ENCODE measurements around the gene FCN2. TPM values are rescaled to one million over a fixed set of nuclear protein-coding genes. Genes with fewer than 3 reads are reported as not detected.

Gene FCN2
- total and polyA plus RNA-seq, 2 experiments from 2014 or later, result not detected

DNA sequence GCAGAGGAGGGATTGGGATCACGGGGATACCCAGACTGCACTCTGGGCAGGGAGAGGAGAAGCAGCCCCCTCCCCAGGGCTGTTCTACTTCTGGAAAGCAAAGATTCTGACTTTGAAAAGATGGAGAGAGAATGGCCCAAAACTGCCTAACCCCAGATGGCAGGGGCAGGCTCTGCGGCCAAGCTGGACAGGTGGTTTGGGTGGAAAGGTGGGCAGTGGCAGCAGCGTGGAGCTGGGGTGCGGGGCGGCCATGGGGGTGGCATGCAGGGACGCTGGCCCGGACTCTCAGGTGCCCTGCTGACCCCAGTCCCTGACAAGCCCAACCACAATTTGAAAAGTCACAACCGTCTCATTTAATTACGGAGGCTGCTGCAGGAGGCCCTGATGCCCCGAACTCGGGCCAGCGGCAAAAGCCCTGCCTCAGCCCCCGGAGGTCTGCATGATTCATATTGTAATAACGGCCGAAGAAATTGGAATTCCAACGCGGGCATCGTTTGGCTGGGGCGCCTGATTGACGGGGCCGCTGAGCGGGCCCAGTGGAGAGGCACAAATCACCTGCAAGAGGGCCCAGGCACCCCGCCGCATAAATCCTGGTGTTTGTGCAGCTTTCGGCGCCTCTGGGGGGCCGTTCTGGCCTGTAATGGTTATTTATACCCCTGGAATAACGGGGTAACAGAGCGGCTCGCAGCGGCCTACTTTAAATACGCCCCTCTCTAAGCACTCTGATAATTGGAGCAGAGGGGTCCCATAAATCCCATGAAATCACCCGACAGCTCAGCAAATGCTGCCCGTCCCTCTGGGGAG lies 41.8 kb upstream of the FCN2 start:
- DNase-seq (ENCODE audit: low read depth in 1 of 2, low spot score in 1 of 2), result no peak
- Histone ChIP-seq H3K4me1 (ENCODE audit: low read depth) (no peaks in the 10 kb centered on the region), H3K4me3 (no peak overlapping the region), H3K27me3 (no peaks in the 10 kb centered on the region), H3K36me3 (no peaks in the 10 kb centered on the region), H3K9me3 (ENCODE audit: low read depth) (no peaks in the 10 kb centered on the region), H3K27ac (no peak overlapping the region)
- TF ChIP-seq, protein P1, sequence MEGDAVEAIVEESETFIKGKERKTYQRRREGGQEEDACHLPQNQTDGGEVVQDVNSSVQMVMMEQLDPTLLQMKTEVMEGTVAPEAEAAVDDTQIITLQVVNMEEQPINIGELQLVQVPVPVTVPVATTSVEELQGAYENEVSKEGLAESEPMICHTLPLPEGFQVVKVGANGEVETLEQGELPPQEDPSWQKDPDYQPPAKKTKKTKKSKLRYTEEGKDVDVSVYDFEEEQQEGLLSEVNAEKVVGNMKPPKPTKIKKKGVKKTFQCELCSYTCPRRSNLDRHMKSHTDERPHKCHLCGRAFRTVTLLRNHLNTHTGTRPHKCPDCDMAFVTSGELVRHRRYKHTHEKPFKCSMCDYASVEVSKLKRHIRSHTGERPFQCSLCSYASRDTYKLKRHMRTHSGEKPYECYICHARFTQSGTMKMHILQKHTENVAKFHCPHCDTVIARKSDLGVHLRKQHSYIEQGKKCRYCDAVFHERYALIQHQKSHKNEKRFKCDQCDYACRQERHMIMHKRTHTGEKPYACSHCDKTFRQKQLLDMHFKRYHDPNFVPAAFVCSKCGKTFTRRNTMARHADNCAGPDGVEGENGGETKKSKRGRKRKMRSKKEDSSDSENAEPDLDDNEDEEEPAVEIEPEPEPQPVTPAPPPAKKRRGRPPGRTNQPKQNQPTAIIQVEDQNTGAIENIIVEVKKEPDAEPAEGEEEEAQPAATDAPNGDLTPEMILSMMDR (IDR thresholded peaks at IDR 0.05; ENCODE audit: low read depth, low read length), result no peak

DNA sequence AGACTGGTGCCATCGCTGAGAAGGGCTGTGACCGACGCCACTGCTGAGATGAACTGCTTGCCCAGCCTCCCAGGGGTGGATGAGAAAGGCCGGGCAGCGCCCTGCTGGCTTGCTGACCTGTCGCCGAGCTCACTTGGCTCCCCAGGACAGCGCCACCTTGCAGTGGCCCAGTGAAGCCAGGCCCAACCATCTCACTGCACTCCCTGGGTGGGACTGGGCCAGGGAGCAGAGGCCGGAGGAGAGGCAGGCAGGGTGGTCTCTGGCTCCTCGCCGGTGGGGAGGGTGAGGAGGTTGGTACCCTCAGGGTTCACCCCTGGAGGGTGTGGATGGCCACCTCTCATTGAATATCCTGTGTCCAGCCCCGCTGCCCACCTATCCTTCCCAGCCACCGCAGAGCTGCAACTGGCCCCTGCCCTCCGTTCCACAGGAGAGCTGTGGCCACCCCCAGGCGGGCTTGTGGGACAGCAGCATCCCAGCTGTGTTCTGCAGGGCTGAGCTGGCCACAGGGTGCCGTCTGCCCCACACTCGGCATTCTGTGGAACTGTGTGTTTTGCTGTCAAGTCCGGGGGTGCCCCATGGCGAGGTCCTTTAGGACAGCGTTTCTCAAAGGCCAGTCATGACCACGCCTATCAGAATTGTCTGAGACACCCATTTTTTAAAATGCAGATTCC lies 41.0 kb upstream of the FCN2 start:
- Histone ChIP-seq H3K27me3 (no peaks in the 10 kb centered on the region), H3K27ac (no peak overlapping the region), H3K36me3 (no peaks in the 10 kb centered on the region), H3K9me3 (ENCODE audit: low read depth) (no peaks in the 10 kb centered on the region), H3K4me3 (no peak overlapping the region), H3K4me1 (ENCODE audit: low read depth) (no peaks in the 10 kb centered on the region)
- no peak for DNase-seq (ENCODE audit: low read depth in 1 of 2, low spot score in 1 of 2)
- TF ChIP-seq, protein P1 (IDR thresholded peaks at IDR 0.05; ENCODE audit: low read depth, low read length), result no peak

- H3K9me3 ChIP-seq (ENCODE audit: low read depth), result no peaks in the 10 kb centered on the region
- no peak overlapping the region for H3K27ac ChIP-seq
- TF ChIP-seq, protein P1 (IDR thresholded peaks at IDR 0.05; ENCODE audit: low read depth, low read length), result no peak
- H3K36me3 ChIP-seq, result no peaks in the 10 kb centered on the region
- H3K4me1 ChIP-seq (ENCODE audit: low read depth), result no peaks in the 10 kb centered on the region
- H3K4me3 ChIP-seq, result no peak overlapping the region
- DNase-seq (ENCODE audit: low read depth in 1 of 2, low spot score in 1 of 2), result no peak
- no peaks in the 10 kb centered on the region for H3K27me3 ChIP-seq
These were observed 40.1 kb upstream of the FCN2 start for GRCh38 chr9:134840511-134840910.

- H3K36me3 ChIP-seq, result no peaks in the 10 kb centered on the region
These were observed 39.3 kb upstream of the FCN2 start for GRCh38 chr9:134841180-134841904.

DNA sequence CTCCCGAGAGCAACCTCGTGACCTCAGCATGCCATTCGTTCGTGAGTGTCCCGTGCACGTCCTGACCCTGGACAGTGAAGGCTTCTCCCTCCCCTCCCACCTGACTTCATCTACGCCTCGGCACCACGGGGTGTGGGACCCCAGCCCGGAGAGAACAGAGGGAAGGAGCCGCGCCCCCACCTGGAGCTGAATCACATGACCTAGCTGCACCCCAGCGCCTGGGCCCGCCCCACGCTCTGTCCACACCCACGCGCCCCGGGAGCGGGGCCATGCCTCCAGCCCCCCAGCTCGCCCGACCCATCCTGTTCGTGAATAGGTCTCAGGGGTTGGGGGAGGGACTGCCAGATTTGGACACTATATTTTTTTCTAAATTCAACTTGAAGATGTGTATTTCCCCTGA lies 38.3 kb upstream of the FCN2 start:
- Histone ChIP-seq H3K4me1 (ENCODE audit: low read depth) (no peaks in the 10 kb centered on the region), H3K27ac (no peak overlapping the region), H3K9me3 (ENCODE audit: low read depth) (no peaks in the 10 kb centered on the region), H3K27me3 (no peaks in the 10 kb centered on the region), H3K4me3 (no peak overlapping the region), H3K36me3 (no peaks in the 10 kb centered on the region)
- TF ChIP-seq, protein P1 (IDR thresholded peaks at IDR 0.05; ENCODE audit: low read depth, low read length), result no peak
- DNase-seq (ENCODE audit: low read depth in 1 of 2, low spot score in 1 of 2), result no peak

More at GRCh38 chr9:134841180-134841904, 39.3 kb upstream of the FCN2 start:
- no peak overlapping the region for H3K27ac ChIP-seq
- H3K4me1 ChIP-seq (ENCODE audit: low read depth), result no peaks in the 10 kb centered on the region
- H3K27me3 ChIP-seq, result no peaks in the 10 kb centered on the region
- TF ChIP-seq, protein P1 (IDR thresholded peaks at IDR 0.05; ENCODE audit: low read depth, low read length), result no peak
- no peaks in the 10 kb centered on the region for H3K9me3 ChIP-seq (ENCODE audit: low read depth)
- DNase-seq (ENCODE audit: low read depth in 1 of 2, low spot score in 1 of 2), result no peak
- no peak overlapping the region for H3K4me3 ChIP-seq
